Astrocyte (in vitro differentiated cells and primary cell): ENCODE results near the gene TAF15.

Experiments used
- EZH2 ChIP-seq: IDR thresholded peaks from 2 replicates; pipeline ENCODE4 v1.6.1; 2012; ENCODE audit warnings: mild to moderate bottlenecking, low read length, inconsistent platforms; ENCODE audit not compliant: insufficient read depth
- TF ChIP-seq, protein P1 (sequence below): IDR thresholded peaks from 2 replicates; pipeline ENCODE4 v1.5.1; 2011; ENCODE audit warnings: low read depth, mild to moderate bottlenecking, inconsistent platforms, low read length, moderate library complexity; ENCODE audit not compliant: insufficient read depth

GRCh38 chr17:35844547-35844946 lies 35.3 kb downstream of the TAF15 start:
- TF ChIP-seq, protein P1, sequence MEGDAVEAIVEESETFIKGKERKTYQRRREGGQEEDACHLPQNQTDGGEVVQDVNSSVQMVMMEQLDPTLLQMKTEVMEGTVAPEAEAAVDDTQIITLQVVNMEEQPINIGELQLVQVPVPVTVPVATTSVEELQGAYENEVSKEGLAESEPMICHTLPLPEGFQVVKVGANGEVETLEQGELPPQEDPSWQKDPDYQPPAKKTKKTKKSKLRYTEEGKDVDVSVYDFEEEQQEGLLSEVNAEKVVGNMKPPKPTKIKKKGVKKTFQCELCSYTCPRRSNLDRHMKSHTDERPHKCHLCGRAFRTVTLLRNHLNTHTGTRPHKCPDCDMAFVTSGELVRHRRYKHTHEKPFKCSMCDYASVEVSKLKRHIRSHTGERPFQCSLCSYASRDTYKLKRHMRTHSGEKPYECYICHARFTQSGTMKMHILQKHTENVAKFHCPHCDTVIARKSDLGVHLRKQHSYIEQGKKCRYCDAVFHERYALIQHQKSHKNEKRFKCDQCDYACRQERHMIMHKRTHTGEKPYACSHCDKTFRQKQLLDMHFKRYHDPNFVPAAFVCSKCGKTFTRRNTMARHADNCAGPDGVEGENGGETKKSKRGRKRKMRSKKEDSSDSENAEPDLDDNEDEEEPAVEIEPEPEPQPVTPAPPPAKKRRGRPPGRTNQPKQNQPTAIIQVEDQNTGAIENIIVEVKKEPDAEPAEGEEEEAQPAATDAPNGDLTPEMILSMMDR, result no peak
- TF ChIP-seq EZH2, result no peak
